ENCODE results near the gene GAST.

- TF ChIP-seq CTCF (IDR thresholded peaks at IDR 0.05) (no peak), POLR2A (IDR thresholded peaks at IDR 0.05) (peak; percentile 99)
These were observed 23.3 kb upstream of the GAST start, which contains the start of gene EIF1 for GRCh38 chr17:41688641-41689496.
